NCI-H2081 treated with DMSO at 0.1 percent for 48 hours (cell line): Measurements from ENCODE around the gene CPSF6.
"Not testable (repeated sequence)": the region's sequence is repeated elsewhere in the genome, so short reads cannot be mapped to it uniquely, and the experiment has no call there.

Source experiments
- DNase-seq: peaks from one replicate; lab custom pipeline; 2025; lab: John Stamatoyannopoulos, UW

CPSF6 gene

GRCh38 chr12:69262264-69262974 is 23.1 kb downstream of the CPSF6 start:
- no peak for DNase-seq

- DNase-seq, result no peak
Measured at GRCh38 chr12:69265205-69265604, 25.8 kb downstream of the CPSF6 start.

GRCh38 chr12:69265633-69266032 is 26.3 kb downstream of the CPSF6 start:
- not testable (repeated sequence) for DNase-seq

- no peak for DNase-seq
Measured at GRCh38 chr12:69266036-69266635, 26.8 kb downstream of the CPSF6 start.

GRCh38 chr12:69269736-69270135 is 30.4 kb downstream of the CPSF6 start:
- no peak for DNase-seq

- DNase-seq, result no peak
Measured at GRCh38 chr12:69272511-69272910, 33.1 kb downstream of the CPSF6 start.

- DNase-seq, result no peak
Measured at GRCh38 chr12:69274861-69275260, 35.5 kb downstream of the CPSF6 start.

- DNase-seq, result no peak
Measured at GRCh38 chr12:69275471-69275891, 36.1 kb downstream of the CPSF6 start.

GRCh38 chr12:69278814-69279782 is 39.7 kb downstream of the CPSF6 start:
- DNase-seq, result no peak

GRCh38 chr12:69284131-69284530 is 44.8 kb downstream of the CPSF6 start:
- peak; percentile 30 for DNase-seq

- no peak for DNase-seq
Measured at GRCh38 chr12:69287556-69287955, 48.2 kb downstream of the CPSF6 start.

GRCh38 chr12:69290545-69291277 is 51.3 kb downstream of the CPSF6 start:
- DNase-seq, result peak; percentile 54

- DNase-seq, result no peak
Measured at GRCh38 chr12:69291278-69291593, 51.9 kb downstream of the CPSF6 start.

- no peak for DNase-seq
Measured at GRCh38 chr12:69298133-69298532, 58.8 kb downstream of the CPSF6 start.

- no peak for DNase-seq
Measured at GRCh38 chr12:69298947-69299346, 59.6 kb downstream of the CPSF6 start.

GRCh38 chr12:69304284-69304683 is 64.9 kb downstream of the CPSF6 start:
- no peak for DNase-seq

GRCh38 chr12:69309461-69309860 is 70.1 kb downstream of the CPSF6 start:
- no peak for DNase-seq

- DNase-seq, result no peak
Measured at GRCh38 chr12:69313209-69313608, 73.8 kb downstream of the CPSF6 start.

- not testable (repeated sequence) for DNase-seq
Measured at GRCh38 chr12:69316784-69317183, 77.4 kb downstream of the CPSF6 start.

GRCh38 chr12:69317233-69317632 is 77.9 kb downstream of the CPSF6 start:
- not testable (repeated sequence) for DNase-seq

- DNase-seq, result no peak
Measured at GRCh38 chr12:69318225-69318624, 78.9 kb downstream of the CPSF6 start.

GRCh38 chr12:69321351-69321750 is 82.0 kb downstream of the CPSF6 start:
- no peak for DNase-seq
